ENCODE measurements around the gene TLCD5. TPM values are rescaled to one million over a fixed set of nuclear protein-coding genes. Genes with fewer than 3 reads are reported as not detected.

The TLCD5 gene
- total RNA-seq, 3 donors from 2014 or later = 2.9 to 8.2 (median 6.9) TPM

- Histone ChIP-seq H3K9me3 (no peaks in the 10 kb centered on the region), H3K36me3 (no peaks in the 10 kb centered on the region), H3K4me1 (no peaks in the 10 kb centered on the region), H3K27ac (no peak overlapping the region), H3K27me3 (no peaks in the 10 kb centered on the region), H3K4me3 (no peak overlapping the region)
- DNase-seq (ENCODE audit: low spot score in 2 of 2) = no peak
- TF ChIP-seq CTCF (IDR thresholded peaks at IDR 0.05) (no peak), POLR2A (IDR thresholded peaks at IDR 0.05) (no peak)
- intact Hi-C loops (cut with DNase I; ENCODE audit: low total_unique reads) = no loop called here
Measured at GRCh38 chr11:120293038-120293800, 31.9 kb upstream of the TLCD5 start.

- intact Hi-C loops (cut with DNase I; ENCODE audit: low total_unique reads) = no loop called here
- H3K27me3 ChIP-seq = no peaks in the 10 kb centered on the region
- H3K4me3 ChIP-seq = no peak overlapping the region
- no peaks in the 10 kb centered on the region for H3K4me1 ChIP-seq
- TF ChIP-seq POLR2AphosphoS5 (IDR thresholded peaks at IDR 0.05) (no peak), CTCF (IDR thresholded peaks at IDR 0.05) (no peak), POLR2A (IDR thresholded peaks at IDR 0.05) (no peak)
- no peaks in the 10 kb centered on the region for H3K36me3 ChIP-seq
- no peak for DNase-seq (ENCODE audit: low spot score in 2 of 2)
- H3K27ac ChIP-seq = no peak overlapping the region
- no peaks in the 10 kb centered on the region for H3K9me3 ChIP-seq
Measured at GRCh38 chr11:120294096-120294495, 31.0 kb upstream of the TLCD5 start.

- no peak overlapping the region for H3K27ac ChIP-seq
- no peak for TF ChIP-seq POLR2AphosphoS5 (IDR thresholded peaks at IDR 0.05)
- TF ChIP-seq POLR2A (IDR thresholded peaks at IDR 0.05) = no peak
- no peak for TF ChIP-seq CTCF (IDR thresholded peaks at IDR 0.05)
- no peaks in the 10 kb centered on the region for H3K9me3 ChIP-seq
- intact Hi-C loops (cut with DNase I; ENCODE audit: low total_unique reads) = no loop called here
- H3K27me3 ChIP-seq = no peaks in the 10 kb centered on the region
- H3K4me1 ChIP-seq = no peaks in the 10 kb centered on the region
- no peak overlapping the region for H3K4me3 ChIP-seq
- DNase-seq (ENCODE audit: low spot score in 2 of 2) = no peak
- no peaks in the 10 kb centered on the region for H3K36me3 ChIP-seq
Measured at GRCh38 chr11:120295099-120295498, 30.0 kb upstream of the TLCD5 start.

GRCh38 chr11:120296554-120296953 lies 28.5 kb upstream of the TLCD5 start:
- no peak overlapping the region for H3K4me3 ChIP-seq
- no peak for TF ChIP-seq CTCF (IDR thresholded peaks at IDR 0.05)
- TF ChIP-seq POLR2A (IDR thresholded peaks at IDR 0.05) = no peak
- TF ChIP-seq POLR2AphosphoS5 (IDR thresholded peaks at IDR 0.05) = no peak
- H3K9me3 ChIP-seq = no peaks in the 10 kb centered on the region
- intact Hi-C loops (cut with DNase I; ENCODE audit: low total_unique reads) = loop anchor here (2.0 kb wide), 1 partner anchor 56 kb away; the partner anchor contains the start of gene POU2F3
- H3K27me3 ChIP-seq = no peaks in the 10 kb centered on the region
- H3K36me3 ChIP-seq = no peaks in the 10 kb centered on the region
- peaks cover 0 to 6% of the 10 kb centered on the region in 2 donors for H3K4me1 ChIP-seq
- DNase-seq (ENCODE audit: low spot score in 2 of 2) = no peak
- H3K27ac ChIP-seq = no peak overlapping the region

GRCh38 chr11:120298461-120298860 lies 26.6 kb upstream of the TLCD5 start:
- TF ChIP-seq POLR2A (IDR thresholded peaks at IDR 0.05) = no peak
- TF ChIP-seq CTCF (IDR thresholded peaks at IDR 0.05) = no peak
- TF ChIP-seq POLR2AphosphoS5 (IDR thresholded peaks at IDR 0.05) = no peak
- intact Hi-C loops (cut with DNase I; ENCODE audit: low total_unique reads) = no loop called here
- DNase-seq (ENCODE audit: low spot score in 2 of 2) = no peak
- peaks cover 0 to 17% of the 10 kb centered on the region in 2 donors for H3K4me1 ChIP-seq
- H3K4me3 ChIP-seq = no peak overlapping the region
- no peaks in the 10 kb centered on the region for H3K9me3 ChIP-seq
- H3K27me3 ChIP-seq = no peaks in the 10 kb centered on the region
- H3K36me3 ChIP-seq = no peaks in the 10 kb centered on the region
- H3K27ac ChIP-seq = no peak overlapping the region
